Hematopoietic multipotent progenitor cell (in vitro differentiated cells): Measurements from ENCODE around the gene PNISR. TPM values are rescaled to one million over a fixed set of nuclear protein-coding genes. Genes with fewer than 3 reads are reported as not detected.
A peak's percentile ranks its signal among the peaks of the same experiment; 100 is the strongest.

Experiments used
- DNase-seq, 3 donors: peaks; one replicate each; pipeline ENCODE4 v3.0.0-alpha.2; 2011 to 2015; ENCODE audit warnings: low read depth in 2 of 3, low spot score in 2 of 3
- total RNA-seq: library from RNA; depleted of rRNA; stranded (reverse); fragments of >200 nt; gene quantifications from one replicate; pipeline ENCODE4 v1.2.3, GENCODE V29; 2012

The PNISR gene
- total RNA-seq, 1 donor, result 103 TPM

- no peak for DNase-seq
These were observed 13.0 kb downstream of the PNISR start for GRCh38 chr6:99412065-99412464.

GRCh38 chr6:99409672-99410071 is 15.4 kb downstream of the PNISR start:
- no peak for DNase-seq

- no peak for DNase-seq
These were observed 18.0 kb downstream of the PNISR start for GRCh38 chr6:99407076-99407475.

- no peak for DNase-seq
These were observed 22.7 kb downstream of the PNISR start for GRCh38 chr6:99402448-99402847.

- DNase-seq, result no peak
These were observed 27.8 kb downstream of the PNISR start for GRCh38 chr6:99397287-99397686.

- peak; percentile 49 to 79 (median 75) for DNase-seq
These were observed 31.2 kb downstream of the PNISR start, which contains the start of gene COQ3 for GRCh38 chr6:99393698-99394531. Gene COQ3 (minus strand): TSS chr6:99394195. CDS start chr6:99394179, 16 bp downstream.

GRCh38 chr6:99393366-99393697 is 31.8 kb downstream of the PNISR start:
- DNase-seq, result no peak

GRCh38 chr6:99390896-99391295 is 34.2 kb downstream of the PNISR start:
- no peak for DNase-seq

- DNase-seq, result no peak
These were observed 40.6 kb downstream of the PNISR start for GRCh38 chr6:99384507-99384906.

GRCh38 chr6:99378636-99379035 is 46.5 kb downstream of the PNISR start:
- DNase-seq, result no peak

- DNase-seq, result no peak
These were observed 55.6 kb downstream of the PNISR start for GRCh38 chr6:99369533-99369932.

- no peak for DNase-seq
These were observed 58.3 kb downstream of the PNISR start for GRCh38 chr6:99366852-99367251.

GRCh38 chr6:99364026-99364425 is 61.1 kb downstream of the PNISR start:
- no peak for DNase-seq

GRCh38 chr6:99362678-99363268 is 62.3 kb downstream of the PNISR start:
- no peak for DNase-seq

GRCh38 chr6:99359800-99360199 is 65.3 kb downstream of the PNISR start:
- no peak for DNase-seq

- DNase-seq, result no peak
These were observed 68.5 kb downstream of the PNISR start for GRCh38 chr6:99356641-99357040.

GRCh38 chr6:99354983-99355382 is 70.1 kb downstream of the PNISR start:
- DNase-seq, result no peak

GRCh38 chr6:99353126-99353525 is 72.0 kb downstream of the PNISR start:
- DNase-seq, result peak in 1 of 3 donors; percentile 26

- no peak for DNase-seq
These were observed 74.5 kb downstream of the PNISR start for GRCh38 chr6:99350573-99350972.

- DNase-seq, result no peak
These were observed 75.7 kb downstream of the PNISR start, which contains the start of gene FAXC for GRCh38 chr6:99349171-99350141. Gene FAXC (minus strand): TSS chr6:99349674. CDS start chr6:99349372, 302 bp downstream.
